H1 (cell line): Measurements from ENCODE around the gene PKD1L1. TPM values are rescaled to one million over a fixed set of nuclear protein-coding genes. Genes with fewer than 3 reads are reported as not detected.

Experiments
- CTCF ChIA-PET: fragments of 300-600 bp; sonication (Branson Sonifier 250); formaldehyde crosslinking; loops from one replicate; lab custom pipeline; 2021; ENCODE audit not compliant: partially characterized antibody; lab: Charles Lee
- POLR2A ChIA-PET: fragments of 300-600 bp; sonication (Branson Sonifier 250); formaldehyde crosslinking; loops from one replicate; lab custom pipeline; 2021; ENCODE audit warnings: inconsistent platforms; ENCODE audit not compliant: partially characterized antibody; lab: Charles Lee
- DNase-seq, 2 experiments: peaks; one replicate each; pipeline versions ENCODE4 v3.0.0 to v3.0.0-alpha.2; 2010 to 2022; ENCODE audit warnings: low spot score in 2 of 2, low read depth in 1 of 2, mixed read lengths in 1 of 2
- FAIRE-seq: peaks from 2 replicates; lab custom pipeline; 2011; peaks lifted over from hg19 to GRCh38; lab: Jason Lieb, UNC
- H2AFZ ChIP-seq: 2 replicates; pipeline ENCODE4 v1.8.1; 2012; ENCODE audit warnings: low read length, inconsistent platforms
- H2AK5ac ChIP-seq: 2 replicates; pipeline ENCODE4 v1.6.1; 2013; ENCODE audit warnings: low read depth, low read length
- H2BK120ac ChIP-seq: replicated peaks from 2 replicates; pipeline ENCODE3; 2013; ENCODE audit warnings: low read depth, low read length, inconsistent platforms
- H2BK12ac ChIP-seq: 2 replicates; pipeline ENCODE4 v1.6.1; 2013; ENCODE audit warnings: low read depth, low read length
- H2BK15ac ChIP-seq: 2 replicates; pipeline ENCODE4 v1.6.1; 2013; ENCODE audit warnings: low read length
- H2BK20ac ChIP-seq: 2 replicates; pipeline ENCODE4 v1.6.1; 2013; ENCODE audit warnings: low read length
- H2BK5ac ChIP-seq: 2 replicates; pipeline ENCODE4 v1.6.1; 2013; ENCODE audit warnings: low read depth, low read length
- H3K14ac ChIP-seq: 2 replicates; pipeline ENCODE4 v1.6.1; 2013; ENCODE audit warnings: inconsistent platforms; ENCODE audit not compliant: insufficient read length
- H3K18ac ChIP-seq: 2 replicates; pipeline ENCODE4 v1.6.1; 2013; ENCODE audit warnings: low read length; ENCODE audit errors: extremely low read depth
- H3K23ac ChIP-seq: 2 replicates; pipeline ENCODE4 v1.6.1; 2013; ENCODE audit warnings: inconsistent platforms; ENCODE audit not compliant: insufficient read length
- H3K23me2 ChIP-seq: 2 replicates; pipeline ENCODE4 v1.6.1; 2013; ENCODE audit warnings: low read depth, low read length
- H3K27ac ChIP-seq: 2 replicates; pipeline ENCODE4 v1.6.1; 2011; ENCODE audit warnings: low read depth, low read length, inconsistent platforms
- H3K27me3 ChIP-seq, 4 experiments: replicated peaks in 1 of 4; 1 replicate in 1 of 4; 2 replicates in 3 of 4; pipeline versions ENCODE4 v1.6.1 to v1.8.1; 2011 to 2013; ENCODE audit warnings: low read length in 3 of 4, mild to moderate bottlenecking in 3 of 4, inconsistent platforms in 2 of 4, mixed read lengths in 2 of 4, moderate library complexity in 1 of 4; ENCODE audit not compliant: control insufficient read depth in 3 of 4, insufficient read depth in 3 of 4; ENCODE audit errors: extremely low read depth in 1 of 4
- H3K36me3 ChIP-seq, 4 experiments: 2 replicates each; pipeline versions ENCODE4 v1.6.1 to v1.8.1; 2011 to 2013; ENCODE audit warnings: mild to moderate bottlenecking in 4 of 4, low read length in 3 of 4, moderate library complexity in 2 of 4, control low read depth in 1 of 4, inconsistent platforms in 1 of 4; ENCODE audit not compliant: insufficient read depth in 4 of 4, control insufficient read depth in 2 of 4
- H3K4ac ChIP-seq: replicated peaks from 2 replicates; pipeline ENCODE3; 2013; ENCODE audit warnings: low read length, low read depth, mixed read lengths, inconsistent platforms; ENCODE audit not compliant: insufficient read length
- H3K4me1 ChIP-seq, 4 experiments: replicated peaks in 1 of 4; 1 replicate in 1 of 4; 2 replicates in 3 of 4; pipeline versions ENCODE4 v1.6.1 to v1.8.1; 2011 to 2013; ENCODE audit warnings: low read length in 3 of 4, inconsistent platforms in 2 of 4, mixed read lengths in 1 of 4; ENCODE audit not compliant: insufficient read depth in 4 of 4, control insufficient read depth in 3 of 4
- H3K4me2 ChIP-seq, 2 experiments: 2 replicates each; pipeline versions ENCODE4 v1.6.1 to v1.8.1; 2011 to 2013; ENCODE audit warnings: low read depth in 2 of 2, low read length in 2 of 2, control low read depth in 1 of 2, inconsistent platforms in 1 of 2, mild to moderate bottlenecking in 1 of 2; ENCODE audit not compliant: insufficient read depth in 1 of 2
- H3K4me3 ChIP-seq, 4 experiments: fragments of 200-600, 300-600 bp in 1 of 4; sonication (generic), shearing (Covaris generic), sonication (Bioruptor Twin) in 1 of 4; 2 replicates each; pipeline versions ENCODE4 v1.5.1 to v1.8.1; 2011 to 2016; ENCODE audit warnings: low read length in 4 of 4, low read depth in 3 of 4, control low read depth in 2 of 4, inconsistent platforms in 2 of 4, mild to moderate bottlenecking in 2 of 4, mixed read lengths in 1 of 4, moderate library complexity in 1 of 4; ENCODE audit not compliant: insufficient read depth in 2 of 4; ENCODE audit errors: extremely low read depth in 1 of 4
- H3K56ac ChIP-seq: replicated peaks from 2 replicates; pipeline ENCODE3; 2013; ENCODE audit warnings: low read depth, mild to moderate bottlenecking, mixed read lengths, low read length, inconsistent platforms; ENCODE audit not compliant: insufficient read length
- H3K79me1 ChIP-seq: 2 replicates; pipeline ENCODE4 v1.6.1; 2013; ENCODE audit warnings: low read depth, low read length, control low read depth
- H3K79me2 ChIP-seq, 2 experiments: 2 replicates each; pipeline versions ENCODE4 v1.6.1 to v1.8.1; 2012 to 2013; ENCODE audit warnings: low read length in 2 of 2, mild to moderate bottlenecking in 2 of 2, inconsistent platforms in 1 of 2; ENCODE audit not compliant: insufficient read depth in 2 of 2, control insufficient read depth in 1 of 2
- H3K9ac ChIP-seq, 4 experiments: replicated peaks in 1 of 4; 1 replicate in 1 of 4; 2 replicates in 3 of 4; pipeline versions ENCODE4 v1.6.1 to v1.8.1; 2011 to 2013; ENCODE audit warnings: low read depth in 3 of 4, low read length in 3 of 4, control low read depth in 2 of 4, mild to moderate bottlenecking in 2 of 4, moderate library complexity in 2 of 4, inconsistent platforms in 1 of 4; ENCODE audit errors: extremely low read depth in 1 of 4
- H3K9me3 ChIP-seq, 2 experiments: 2 replicates each; pipeline versions ENCODE4 v1.6.1 to v1.8.1; 2012 to 2013; ENCODE audit warnings: mild to moderate bottlenecking in 2 of 2, moderate library complexity in 2 of 2, control low read depth in 1 of 2, inconsistent platforms in 1 of 2, low read depth in 1 of 2, low read length in 1 of 2, mixed read lengths in 1 of 2; ENCODE audit not compliant: insufficient read depth in 2 of 2
- H4K20me1 ChIP-seq, 2 experiments: replicated peaks in 1 of 2; 2 replicates each; pipeline versions ENCODE3 to v1.8.1; 2011 to 2013; ENCODE audit warnings: inconsistent platforms in 2 of 2, low read length in 2 of 2, mild to moderate bottlenecking in 1 of 2; ENCODE audit not compliant: insufficient read depth in 2 of 2, control insufficient read depth in 1 of 2
- H4K5ac ChIP-seq: 2 replicates; pipeline ENCODE4 v1.6.1; 2013; ENCODE audit warnings: low read length, low read depth, mixed read lengths, inconsistent platforms; ENCODE audit not compliant: insufficient read length
- H4K8ac ChIP-seq: 2 replicates; pipeline ENCODE4 v1.8.0; 2013; ENCODE audit warnings: mild to moderate bottlenecking, moderate library complexity, low read length, inconsistent platforms; ENCODE audit not compliant: insufficient read depth; ENCODE audit errors: extremely low read depth
- H4K91ac ChIP-seq: replicated peaks from 2 replicates; pipeline ENCODE3; 2013; ENCODE audit warnings: low read length, mixed read lengths, inconsistent platforms; ENCODE audit not compliant: insufficient read length
- NRF1 ChIP-seq: IDR thresholded peaks from 2 replicates; pipeline ENCODE4 v1.6.1; 2011; ENCODE audit warnings: mild to moderate bottlenecking, low read depth, low read length, improper control_type of control experiment
- TAF7 ChIP-seq: optimal IDR thresholded peaks from 2 replicates; pipeline ENCODE3; 2011; ENCODE audit warnings: low read depth, mild to moderate bottlenecking, inconsistent platforms, low read length, moderate library complexity, borderline replicate concordance
- TCF12 ChIP-seq: IDR thresholded peaks from 2 replicates; pipeline ENCODE4 v1.6.1; 2011; ENCODE audit warnings: low read depth, mild to moderate bottlenecking, low read length
- WGBS, 2 experiments: shearing (Covaris generic) in 1 of 2; methylation state at CpG; one replicate each; pipeline versions ENCODE4 v1.1.6 to v1.1.7; 2013 to 2015; ENCODE audit warnings: low lambda C conversion rate in 2 of 2, mixed read lengths in 2 of 2, inconsistent platforms in 1 of 2, low coverage in 1 of 2, missing lambda C conversion rate in 1 of 2; ENCODE audit not compliant: insufficient replicate concordance in 2 of 2, insufficient coverage in 1 of 2, insufficient read length in 1 of 2; ENCODE audit errors: extremely low coverage in 1 of 2, missing lambda C conversion rate in 1 of 2; 5-methylcytosine and 5-hydroxymethylcytosine counted together
- polyA plus RNA-seq, 7 experiments: library from polyadenylated mRNA; depleted of rRNA in 3 of 7; stranded (reverse) in 5 of 7; unstranded in 2 of 7; fragments of >200 nt in 5 of 7; fragments of 200-250 nt in 2 of 7; gene quantifications; 1 replicate in 5 of 7; 2 replicates in 1 of 7; 4 replicates in 1 of 7; pipeline versions ENCODE4 v1.2.1 to v1.2.3, GENCODE V29; 2011 to 2013; ENCODE audit warnings: missing spikeins in 2 of 7, mixed read lengths in 2 of 7
- total RNA-seq: library from RNA; stranded (reverse); fragmentation: NEBNext Ultra II Directional; extraction: Animal tissue kit (Norgen Biotek cat#: 25700); gene quantifications from 2 replicates; pipeline ENCODE4 v1.2.1, GENCODE V29; 2021

The PKD1L1 gene
- total and polyA plus RNA-seq, 2 of the 8 experiments (the other 6 are each of a cell fraction or from before 2014, with no cell fraction given) = 0.22 to 0.35 TPM

DNA sequence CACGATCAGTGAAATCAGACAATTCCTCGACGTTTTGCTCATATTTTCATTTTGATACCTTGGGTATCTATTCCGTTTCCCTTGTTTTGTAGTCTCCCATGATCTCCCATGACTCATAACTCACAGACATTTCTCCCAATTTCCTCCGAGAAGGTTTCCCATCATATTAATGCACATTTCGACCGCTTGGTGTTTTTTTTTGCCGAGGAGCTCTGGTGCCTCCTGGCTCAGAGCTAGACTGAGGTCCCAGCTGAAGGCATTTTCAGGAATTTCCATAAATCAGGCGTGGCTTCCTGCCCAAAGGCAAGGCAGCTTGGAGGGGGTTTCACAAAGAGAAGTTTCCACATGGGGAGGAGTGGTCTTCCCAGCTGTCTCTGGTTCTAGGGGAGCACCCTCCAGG, 218.1 kb downstream of the PKD1L1 start:
- H4K20me1 ChIP-seq = no peaks in the 10 kb centered on the region
- no peak overlapping the region for H2BK15ac ChIP-seq
- H4K5ac ChIP-seq = no peak overlapping the region
- H2BK20ac ChIP-seq = no peak overlapping the region
- H3K4me1 ChIP-seq = peaks cover 0 to 3% (median under 1%) of the 10 kb centered on the region in 4 experiments; a peak in 2 of 7 replicates
- H3K4me2 ChIP-seq = no peak overlapping the region
- H3K23me2 ChIP-seq = no peaks in the 10 kb centered on the region
- H2BK12ac ChIP-seq = no peak overlapping the region
- 83% methylated on average over 9 of the region's 9 CpGs; no CpG with 5 or more reads in 1 of the 2 experiments for WGBS, 2 experiments
- no peaks in the 10 kb centered on the region for H3K27me3 ChIP-seq
- no peaks in the 10 kb centered on the region for H3K36me3 ChIP-seq
- no peak overlapping the region for H2BK5ac ChIP-seq
- H3K4me3 ChIP-seq = no peak overlapping the region
- H3K4ac ChIP-seq = no peak overlapping the region
- DNase-seq = no peak
- H3K79me1 ChIP-seq = no peaks in the 10 kb centered on the region
- H2AFZ ChIP-seq = no peak overlapping the region
- TF ChIP-seq NRF1 (no peak), TAF7 (no peak), TCF12 (no peak)
- TF ChIP-seq, all 59 proteins: peak for 0
- Histone ChIP-seq H2AK5ac (no peak overlapping the region), H3K56ac (no peak overlapping the region), H3K23ac (no peak overlapping the region), H4K91ac (no peak overlapping the region), H3K79me2 (no peaks in the 10 kb centered on the region), H3K9ac (no peak overlapping the region), H3K9me3 (no peaks in the 10 kb centered on the region), H3K27ac (no peak overlapping the region), H3K18ac (no peak overlapping the region), H3K14ac (no peak overlapping the region), H2BK120ac (no peak overlapping the region), H4K8ac (no peak overlapping the region)
- no peak for FAIRE-seq
- POLR2A ChIA-PET = no interaction called here
- CTCF ChIA-PET = interaction anchor here (1.0 kb wide), 1 partner anchor 62 kb away, joined by 3 read pairs; no protein-coding TSS in a partner anchor
